Subcutaneous adipose tissue (tissue), 4 donors: ENCODE measurements around the gene KRT10. TPM values are rescaled to one million over a fixed set of nuclear protein-coding genes. Genes with fewer than 3 reads are reported as not detected.

Experiments
- CTCF ChIP-seq: fragments of 450-650 bp; IDR thresholded peaks from one replicate; pipeline ENCODE4 v1.5.1; 2016; ENCODE audit warnings: low read depth, mild to moderate bottlenecking, control low read depth, antibody characterized with exemption, moderate library complexity
- total RNA-seq, 4 donors: library from RNA; depleted of rRNA; stranded (reverse); fragments of >200 nt; gene quantifications; one replicate each; pipeline ENCODE4 v1.1.0, GENCODE V29; 2016

Gene KRT10
- total RNA-seq, 4 donors from 2014 or later, result 4.8 to 14.0 (median 7.4) TPM

- no peak for TF ChIP-seq CTCF
Measured at GRCh38 chr17:40772101-40772500, 50.3 kb downstream of the KRT10 start, which contains the start of gene KRT26. Gene KRT26, minus strand, starts transcription at chr17:40772201. Its CDS starts 88 bp downstream, at chr17:40772113.

Other genes with a start within 250 kb of the KRT10 start
- gene SMARCE1, start 174.8 kb downstream of the KRT10 start, total RNA-seq, result 100 to 1,000 TPM in 1 of 4 donors, 10 to 100 TPM in 3; 76.5 to 111 (median 88.4) TPM
- gene KRT222, start 157.4 kb downstream of the KRT10 start, total RNA-seq, result 1 to 10 TPM in 1 of 4 donors, under 1 TPM in 3; 0.22 to 2.0 (median 0.69) TPM
- not detected for gene KRT24, start 118.9 kb downstream of the KRT10 start, total RNA-seq
- gene KRT25, start 67.3 kb downstream of the KRT10 start, total RNA-seq, result not detected
- gene KRT26, start 50.4 kb downstream of the KRT10 start, total RNA-seq, result not detected
- gene KRT27, start 40.1 kb downstream of the KRT10 start, total RNA-seq, result not detected
- gene KRT28, start 22.7 kb downstream of the KRT10 start, total RNA-seq, result not detected
- gene KRT12, start 44.6 kb upstream of the KRT10 start, total RNA-seq, result 1 to 10 TPM in 1 of 4 donors, not detected in 3; 1.2 TPM
- gene KRT20, start 62.6 kb upstream of the KRT10 start, total RNA-seq, result not detected
- not detected for gene KRT23, start 115.0 kb upstream of the KRT10 start, total RNA-seq
- gene KRT39, start 144.3 kb upstream of the KRT10 start, total RNA-seq, result not detected
- not detected for gene KRT40, start 161.7 kb upstream of the KRT10 start, total RNA-seq
- gene KRTAP3-3, start 171.6 kb upstream of the KRT10 start, total RNA-seq, result not detected
- not detected for gene KRTAP3-2, start 177.3 kb upstream of the KRT10 start, total RNA-seq
- not detected for gene KRTAP3-1, start 186.5 kb upstream of the KRT10 start, total RNA-seq
- not detected for gene KRTAP1-5, start 204.6 kb upstream of the KRT10 start, total RNA-seq
- not detected for gene KRTAP1-4, start 207.6 kb upstream of the KRT10 start, total RNA-seq
- not detected for gene KRTAP1-3, start 212.3 kb upstream of the KRT10 start, total RNA-seq
- gene KRTAP1-1, start 218.8 kb upstream of the KRT10 start, total RNA-seq, result not detected
- gene KRTAP2-1, start 224.7 kb upstream of the KRT10 start, total RNA-seq, result not detected
- gene KRTAP2-2, start 232.6 kb upstream of the KRT10 start, total RNA-seq, result not detected
- gene KRTAP2-3, start 237.5 kb upstream of the KRT10 start, total RNA-seq, result not detected
- not detected for gene KRTAP2-4, start 243.3 kb upstream of the KRT10 start, total RNA-seq